Activated T-helper 17 cell treated with anti-CD3 and anti-CD28 coated beads, Interleukin-2, amount 50 U/mL, for 72 hours (primary cell): ENCODE data around the gene RNF13. TPM values are rescaled to one million over a fixed set of nuclear protein-coding genes. Genes with fewer than 3 reads are reported as not detected.
"Not testable (repeated sequence)": the region's sequence is repeated elsewhere in the genome, so short reads cannot be mapped to it uniquely, and the experiment has no call there.

Experiments used
- ATAC-seq: fragments of 150-1000 bp; cut with Tn5 transposase; replicated peaks from 2 replicates; pipeline ENCODE4 v1.10.0; 2021; ENCODE audit warnings: mild to moderate bottlenecking, moderate library complexity
- H3K27ac Mint-ChIP-seq: one replicate; pipeline ENCODE4 v1.8.0; 2022; ENCODE audit warnings: mixed read lengths
- H3K27me3 Mint-ChIP-seq: one replicate; pipeline ENCODE4 v1.8.0; 2022; ENCODE audit warnings: mixed read lengths
- H3K36me3 Mint-ChIP-seq: one replicate; pipeline ENCODE4 v1.8.0; 2022; ENCODE audit warnings: low read depth, mild to moderate bottlenecking, mixed read lengths
- H3K4me1 Mint-ChIP-seq: one replicate; pipeline ENCODE4 v1.8.0; 2022; ENCODE audit warnings: mixed read lengths
- H3K4me3 Mint-ChIP-seq: one replicate; pipeline ENCODE4 v1.8.0; 2022; ENCODE audit warnings: mild to moderate bottlenecking, mixed read lengths
- H3K9me3 Mint-ChIP-seq: one replicate; pipeline ENCODE4 v1.8.0; 2022; ENCODE audit warnings: mixed read lengths
- total RNA-seq, 2 donors: library from RNA; stranded (reverse); gene quantifications; one replicate each; pipeline ENCODE4 v1.2.3, GENCODE V29; 2022

The RNF13 gene
- total RNA-seq, 2 donors from 2014 or later, result 35.3 to 38.6 TPM

GRCh38 chr3:149917124-149917667 is 104.2 kb downstream of the RNF13 start:
- no peak overlapping the region for H3K27ac Mint-ChIP-seq
- no peak for ATAC-seq
- H3K9me3 Mint-ChIP-seq, result no peaks in the 10 kb centered on the region
- no peak overlapping the region for H3K4me3 Mint-ChIP-seq
- H3K27me3 Mint-ChIP-seq, result no peaks in the 10 kb centered on the region
- H3K4me1 Mint-ChIP-seq, result no peaks in the 10 kb centered on the region
- peaks cover 75% of the 10 kb centered on the region for H3K36me3 Mint-ChIP-seq

- ATAC-seq, result no peak
- Mint-ChIP-seq H3K27me3 (no peaks in the 10 kb centered on the region), H3K36me3 (peaks cover 64% of the 10 kb centered on the region), H3K9me3 (no peaks in the 10 kb centered on the region), H3K4me1 (no peaks in the 10 kb centered on the region), H3K4me3 (no peak overlapping the region), H3K27ac (no peak overlapping the region)
Observed at GRCh38 chr3:149919509-149919908, 106.5 kb downstream of the RNF13 start.

DNA sequence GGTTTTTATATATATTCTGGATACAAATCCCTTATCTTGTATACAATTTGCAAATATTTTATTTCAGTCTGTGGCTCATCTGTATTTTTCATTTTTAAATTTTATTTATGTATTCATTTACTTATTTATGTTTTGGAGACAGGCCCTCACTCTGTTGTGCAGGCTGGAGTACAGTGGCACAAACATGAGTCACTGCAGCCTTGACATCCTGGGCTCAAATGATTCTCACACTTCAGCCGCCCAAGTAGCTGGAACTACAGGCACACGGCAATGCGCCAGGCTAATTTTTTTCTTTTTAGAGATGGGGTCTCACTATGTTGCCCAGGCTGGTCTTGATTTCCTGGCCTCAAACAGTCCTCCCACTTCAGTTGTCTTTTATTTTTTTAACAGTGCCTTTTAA is 107.1 kb downstream of the RNF13 start:
- H3K4me1 Mint-ChIP-seq, result no peaks in the 10 kb centered on the region
- ATAC-seq, result no peak
- H3K36me3 Mint-ChIP-seq, result peaks cover 58% of the 10 kb centered on the region
- no peak overlapping the region for H3K4me3 Mint-ChIP-seq
- H3K27me3 Mint-ChIP-seq, result no peaks in the 10 kb centered on the region
- no peaks in the 10 kb centered on the region for H3K9me3 Mint-ChIP-seq
- no peak overlapping the region for H3K27ac Mint-ChIP-seq

- H3K4me3 Mint-ChIP-seq, result no peak overlapping the region
- no peak for ATAC-seq
- no peaks in the 10 kb centered on the region for H3K27me3 Mint-ChIP-seq
- H3K9me3 Mint-ChIP-seq, result no peaks in the 10 kb centered on the region
- H3K4me1 Mint-ChIP-seq, result peaks cover 6% of the 10 kb centered on the region
- no peak overlapping the region for H3K27ac Mint-ChIP-seq
- H3K36me3 Mint-ChIP-seq, result peaks cover 41% of the 10 kb centered on the region
Observed at GRCh38 chr3:149933008-149933407, 120.0 kb downstream of the RNF13 start.

DNA sequence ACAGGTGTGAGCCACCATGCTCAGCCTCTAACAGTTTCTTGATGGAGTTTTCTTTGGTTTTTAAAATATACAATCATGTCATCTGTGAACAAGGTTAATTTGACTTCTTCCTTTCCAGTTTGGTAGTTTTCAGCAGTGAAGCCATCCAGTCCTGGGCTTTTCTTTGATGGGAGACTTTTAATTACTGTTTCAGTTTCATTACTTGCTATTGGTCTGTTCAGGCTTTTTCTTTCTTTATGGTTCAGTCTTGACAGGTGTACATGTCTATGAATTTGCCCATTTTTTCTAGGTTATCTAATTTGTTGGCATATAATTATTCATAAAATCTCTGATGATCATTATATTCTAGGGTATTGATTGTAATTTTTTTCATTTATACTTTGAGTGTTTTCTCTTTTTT is 120.8 kb downstream of the RNF13 start:
- Mint-ChIP-seq H3K36me3 (peaks cover 37% of the 10 kb centered on the region), H3K27me3 (no peaks in the 10 kb centered on the region), H3K27ac (no peak overlapping the region), H3K4me1 (peaks cover 6% of the 10 kb centered on the region), H3K4me3 (no peak overlapping the region), H3K9me3 (no peaks in the 10 kb centered on the region)
- ATAC-seq, result no peak

GRCh38 chr3:149934524-149934923 is 121.5 kb downstream of the RNF13 start:
- H3K4me1 Mint-ChIP-seq, result peaks cover 11% of the 10 kb centered on the region
- no peaks in the 10 kb centered on the region for H3K27me3 Mint-ChIP-seq
- no peak for ATAC-seq
- H3K36me3 Mint-ChIP-seq, result peaks cover 37% of the 10 kb centered on the region
- H3K9me3 Mint-ChIP-seq, result no peaks in the 10 kb centered on the region
- H3K4me3 Mint-ChIP-seq, result no peak overlapping the region
- no peak overlapping the region for H3K27ac Mint-ChIP-seq

- ATAC-seq, result peak; percentile 65
- H3K27ac Mint-ChIP-seq, result no peak overlapping the region
Observed at GRCh38 chr3:149936812-149937230, 123.8 kb downstream of the RNF13 start.

DNA sequence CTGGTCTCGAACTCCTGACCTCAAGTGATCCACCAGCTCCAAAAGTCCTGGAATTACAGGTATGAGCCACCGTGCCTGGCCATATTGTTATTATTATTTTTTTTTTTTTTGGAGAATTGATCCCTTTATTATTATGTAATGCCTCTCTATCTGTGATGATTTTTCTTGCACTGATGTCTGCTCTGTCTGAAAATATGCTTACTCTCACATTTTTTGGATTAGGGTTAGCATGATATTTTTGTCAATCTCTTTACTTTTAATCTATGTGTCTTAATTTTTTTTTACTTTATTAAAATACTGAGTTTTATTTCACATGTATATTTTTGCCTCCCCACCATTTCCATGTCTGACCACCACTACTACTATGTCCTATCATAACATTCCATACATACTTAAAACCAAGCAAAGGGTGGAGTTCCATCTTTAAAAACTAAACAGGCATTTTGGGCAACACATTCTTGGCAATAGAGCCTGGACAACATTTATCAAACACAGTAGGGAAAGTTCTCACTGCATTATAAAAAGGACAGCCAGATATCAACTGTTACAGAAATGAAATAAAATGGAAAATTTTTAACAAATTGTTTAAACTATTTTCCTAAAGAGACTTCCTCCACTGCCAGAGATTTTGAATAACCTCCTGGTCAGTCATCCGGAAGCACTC is 125.5 kb downstream of the RNF13 start:
- not testable (repeated sequence) for H3K27me3 Mint-ChIP-seq, H3K9me3 Mint-ChIP-seq, H3K4me3 Mint-ChIP-seq, ATAC-seq, H3K27ac Mint-ChIP-seq
- peaks cover 16% of the 10 kb centered on the region for H3K4me1 Mint-ChIP-seq
- peaks cover 46% of the 10 kb centered on the region for H3K36me3 Mint-ChIP-seq

More at GRCh38 chr3:149936812-149937230, 123.8 kb downstream of the RNF13 start:
- H3K36me3 Mint-ChIP-seq, result peaks cover 36% of the 10 kb centered on the region
- peaks cover 11% of the 10 kb centered on the region for H3K4me1 Mint-ChIP-seq
- H3K9me3 Mint-ChIP-seq, result no peaks in the 10 kb centered on the region
- no peak overlapping the region for H3K4me3 Mint-ChIP-seq
- no peaks in the 10 kb centered on the region for H3K27me3 Mint-ChIP-seq

GRCh38 chr3:149941186-149941585 is 128.2 kb downstream of the RNF13 start:
- Mint-ChIP-seq H3K36me3 (peaks cover 58% of the 10 kb centered on the region), H3K4me3 (no peak overlapping the region), H3K27ac (no peak overlapping the region), H3K27me3 (no peaks in the 10 kb centered on the region), H3K9me3 (no peaks in the 10 kb centered on the region), H3K4me1 (peaks cover 16% of the 10 kb centered on the region)
- no peak for ATAC-seq

GRCh38 chr3:149941946-149942345 is 128.9 kb downstream of the RNF13 start:
- Mint-ChIP-seq H3K4me3 (no peak overlapping the region), H3K4me1 (peaks cover 16% of the 10 kb centered on the region), H3K9me3 (no peaks in the 10 kb centered on the region), H3K27me3 (no peaks in the 10 kb centered on the region), H3K36me3 (peaks cover 58% of the 10 kb centered on the region), H3K27ac (no peak overlapping the region)
- no peak for ATAC-seq

- H3K27ac Mint-ChIP-seq, result no peak overlapping the region
- H3K27me3 Mint-ChIP-seq, result no peaks in the 10 kb centered on the region
- no peak overlapping the region for H3K4me3 Mint-ChIP-seq
- peaks cover 18% of the 10 kb centered on the region for H3K4me1 Mint-ChIP-seq
- H3K9me3 Mint-ChIP-seq, result no peaks in the 10 kb centered on the region
- ATAC-seq, result no peak
- peaks cover 59% of the 10 kb centered on the region for H3K36me3 Mint-ChIP-seq
Observed at GRCh38 chr3:149942409-149942808, 129.4 kb downstream of the RNF13 start.

DNA sequence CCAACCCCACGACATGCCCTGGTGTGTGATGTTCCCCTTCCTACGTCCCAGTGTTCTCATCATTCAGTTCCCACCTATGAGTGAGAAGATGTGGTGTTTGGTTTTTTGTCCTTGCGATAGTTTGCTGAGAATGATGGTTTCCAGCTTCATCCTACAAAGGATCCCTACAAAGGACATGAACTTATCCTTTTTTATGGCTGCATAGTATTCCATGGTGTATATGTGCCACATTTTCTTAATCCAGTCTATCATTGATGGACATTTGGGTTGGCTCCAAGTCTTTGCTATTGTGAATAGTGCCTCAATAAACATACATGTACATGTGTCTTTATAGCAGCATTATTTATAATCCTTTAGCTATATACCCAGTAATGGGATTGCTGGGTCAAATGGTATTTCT is 131.0 kb downstream of the RNF13 start:
- not testable (repeated sequence) for H3K27me3 Mint-ChIP-seq, H3K4me3 Mint-ChIP-seq, H3K27ac Mint-ChIP-seq, ATAC-seq, H3K9me3 Mint-ChIP-seq
- Mint-ChIP-seq H3K4me1 (peaks cover 22% of the 10 kb centered on the region), H3K36me3 (peaks cover 70% of the 10 kb centered on the region)

DNA sequence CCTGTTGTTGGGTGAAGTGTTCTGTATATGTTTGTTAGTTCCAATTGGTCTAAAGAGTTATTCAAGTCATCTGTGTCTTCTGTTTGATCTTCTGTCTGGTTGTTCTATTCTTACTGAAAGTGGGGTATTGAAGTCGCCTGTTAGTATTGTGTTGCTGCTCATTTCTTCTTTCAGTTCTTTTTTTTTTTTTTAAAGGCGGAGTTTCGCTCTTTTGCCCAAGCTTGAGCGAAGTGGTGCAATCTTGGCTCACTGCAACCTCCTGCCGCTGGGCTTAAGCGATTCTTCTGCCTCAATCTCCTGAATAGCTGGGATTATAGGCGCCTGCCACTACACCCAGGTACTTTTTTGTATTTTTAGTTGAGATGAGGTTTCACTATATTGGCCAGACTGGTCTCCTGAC is 134.2 kb downstream of the RNF13 start:
- Mint-ChIP-seq H3K27ac (no peak overlapping the region), H3K27me3 (no peaks in the 10 kb centered on the region), H3K36me3 (peaks cover 52% of the 10 kb centered on the region), H3K4me1 (peaks cover 12% of the 10 kb centered on the region), H3K4me3 (no peak overlapping the region), H3K9me3 (no peaks in the 10 kb centered on the region)
- no peak for ATAC-seq

- H3K27ac Mint-ChIP-seq, result no peak overlapping the region
- H3K9me3 Mint-ChIP-seq, result no peaks in the 10 kb centered on the region
- no peak for ATAC-seq
- no peak overlapping the region for H3K4me3 Mint-ChIP-seq
- H3K36me3 Mint-ChIP-seq, result peaks cover 33% of the 10 kb centered on the region
- peaks cover 12% of the 10 kb centered on the region for H3K4me1 Mint-ChIP-seq
- no peaks in the 10 kb centered on the region for H3K27me3 Mint-ChIP-seq
Observed at GRCh38 chr3:149949181-149949580, 136.2 kb downstream of the RNF13 start.

GRCh38 chr3:149954812-149955211 is 141.8 kb downstream of the RNF13 start:
- H3K27ac Mint-ChIP-seq, result peak overlapping the region; percentile 1
- H3K36me3 Mint-ChIP-seq, result peaks cover 3% of the 10 kb centered on the region

More at GRCh38 chr3:149954812-149955211, 141.8 kb downstream of the RNF13 start:
- no peaks in the 10 kb centered on the region for H3K27me3 Mint-ChIP-seq
- no peak for ATAC-seq
- H3K9me3 Mint-ChIP-seq, result no peaks in the 10 kb centered on the region
- peaks cover 15% of the 10 kb centered on the region for H3K4me1 Mint-ChIP-seq
- H3K4me3 Mint-ChIP-seq, result no peak overlapping the region
